IPS DF 6.9 (cell line): ENCODE measurements around the gene CDC14B.
"Not testable (repeated sequence)": the region's sequence is repeated elsewhere in the genome, so short reads cannot be mapped to it uniquely, and the experiment has no call there.

Experiments
- DNase-seq: peaks from one replicate; pipeline ENCODE4 v3.0.0-alpha.2; 2013; ENCODE audit warnings: low read depth, low spot score
- H3K27ac ChIP-seq: one replicate; pipeline ENCODE4 v1.5.1; 2013; ENCODE audit warnings: low read length, control low read depth
- H3K27me3 ChIP-seq: 2 replicates; pipeline ENCODE4 v1.6.1; 2013; ENCODE audit warnings: mild to moderate bottlenecking, low read length; ENCODE audit not compliant: control insufficient read depth, insufficient read depth
- H3K36me3 ChIP-seq: 2 replicates; pipeline ENCODE4 v1.6.1; 2013; ENCODE audit warnings: low read length; ENCODE audit not compliant: control insufficient read depth, insufficient read depth
- H3K4me1 ChIP-seq: 2 replicates; pipeline ENCODE4 v1.6.1; 2013; ENCODE audit warnings: low read length; ENCODE audit not compliant: control insufficient read depth, insufficient read depth
- H3K4me3 ChIP-seq: 2 replicates; pipeline ENCODE4 v1.5.1; 2013; ENCODE audit warnings: mild to moderate bottlenecking, low read length
- H3K9me3 ChIP-seq: 2 replicates; pipeline ENCODE4 v1.6.1; 2013; ENCODE audit warnings: low read length, inconsistent platforms; ENCODE audit not compliant: control insufficient read depth, insufficient read depth
- WGBS: extraction: QIAGEN DNeasy Blood & Tissue Kit; methylation state at CpG from one replicate; pipeline ENCODE4 v1.1.7; 2013; ENCODE audit warnings: mixed read lengths, missing lambda C conversion rate; ENCODE audit not compliant: insufficient read length, insufficient coverage; 5-methylcytosine and 5-hydroxymethylcytosine counted together

CDC14B gene

GRCh38 chr9:96585426-96585825, 34.2 kb downstream of the CDC14B start:
- Histone ChIP-seq H3K36me3 (no peaks in the 10 kb centered on the region), H3K9me3 (no peaks in the 10 kb centered on the region), H3K4me3 (no peak overlapping the region), H3K27ac (no peak overlapping the region), H3K4me1 (no peaks in the 10 kb centered on the region), H3K27me3 (no peaks in the 10 kb centered on the region)
- no peak for DNase-seq

DNA sequence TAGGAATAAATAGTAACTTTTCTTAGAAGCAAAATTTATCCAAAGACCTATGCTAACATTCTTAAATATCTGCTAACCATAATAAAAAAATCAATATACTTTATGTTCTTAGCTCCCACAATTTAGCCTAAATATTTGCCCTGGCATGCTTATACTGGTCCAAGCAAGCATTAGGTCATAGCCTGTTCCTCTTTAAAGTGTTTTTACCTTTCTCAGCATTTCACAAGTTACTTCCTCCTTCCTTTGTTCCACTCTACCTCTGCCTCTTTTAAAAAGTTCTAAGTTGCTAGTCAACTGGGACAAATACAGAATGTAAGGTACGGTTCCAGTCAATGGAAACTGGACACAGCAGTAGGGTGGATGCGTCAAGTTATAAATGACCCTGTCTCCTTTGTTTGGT, 37.4 kb downstream of the CDC14B start:
- WGBS, result no CpG with 5 or more reads among the region's 2 CpGs
- H3K27ac ChIP-seq, H3K36me3 ChIP-seq, H3K4me1 ChIP-seq, H3K4me3 ChIP-seq, DNase-seq, H3K27me3 ChIP-seq, H3K9me3 ChIP-seq: not testable (repeated sequence)

DNA sequence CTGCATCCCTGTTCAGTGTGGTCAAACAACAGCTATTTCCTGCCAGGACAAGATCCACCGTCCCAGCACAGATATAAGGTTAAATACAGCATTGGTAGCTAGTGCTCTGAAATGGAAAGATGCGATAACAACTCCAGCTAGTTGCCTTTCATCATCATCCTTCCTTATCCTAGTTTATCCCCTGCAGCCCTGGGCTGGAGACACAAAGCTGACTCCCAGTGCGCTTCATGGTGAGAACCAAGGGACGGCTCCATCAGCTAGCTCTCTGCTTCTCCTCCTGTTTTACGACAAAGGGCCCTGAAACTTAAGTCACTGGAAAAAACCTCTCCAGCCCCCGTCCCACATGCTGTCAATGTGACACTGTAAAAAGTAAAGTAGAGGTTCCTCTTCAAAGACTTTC, 37.9 kb downstream of the CDC14B start:
- no CpG with 5 or more reads among the region's 6 CpGs for WGBS
- H3K4me3 ChIP-seq, result no peak overlapping the region
- no peak for DNase-seq
- no peaks in the 10 kb centered on the region for H3K9me3 ChIP-seq
- no peak overlapping the region for H3K27ac ChIP-seq
- 0 out of 2 replicates have a peak, but pooled peaks cover 2% of the 10 kb centered on the region for H3K4me1 ChIP-seq
- no peaks in the 10 kb centered on the region for H3K36me3 ChIP-seq
- H3K27me3 ChIP-seq, result no peaks in the 10 kb centered on the region

DNA sequence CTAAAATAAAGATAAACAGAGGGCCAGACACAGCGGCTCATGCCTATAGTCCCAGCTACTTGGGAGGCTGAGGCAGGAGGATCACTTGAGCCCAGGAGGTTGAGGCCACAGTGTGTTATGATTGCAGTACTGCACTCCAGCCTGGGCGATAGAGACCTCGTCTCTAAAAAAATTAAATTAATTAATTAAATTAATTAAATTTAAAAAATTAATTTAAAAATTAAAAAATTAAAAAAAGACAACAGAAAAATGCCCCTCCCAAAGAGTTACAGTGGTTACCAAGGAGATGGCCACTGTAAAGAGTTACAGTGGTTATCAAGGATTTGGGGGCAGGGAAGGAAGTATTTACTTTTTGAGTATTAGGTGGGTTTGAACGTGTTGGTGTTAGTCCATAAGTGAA, 38.3 kb downstream of the CDC14B start:
- no peaks in the 10 kb centered on the region for H3K36me3 ChIP-seq

GRCh38 chr9:96574931-96575351, 44.7 kb downstream of the CDC14B start:
- no peaks in the 10 kb centered on the region for H3K9me3 ChIP-seq
- no peak for DNase-seq
- 0 out of 2 replicates have a peak, but pooled peaks cover 2% of the 10 kb centered on the region for H3K4me1 ChIP-seq
- no peak overlapping the region for H3K27ac ChIP-seq
- WGBS, result no CpG with 5 or more reads among the region's 8 CpGs
- H3K4me3 ChIP-seq, result no peak overlapping the region
- H3K27me3 ChIP-seq, result no peaks in the 10 kb centered on the region
- H3K36me3 ChIP-seq, result no peaks in the 10 kb centered on the region

More for the DNA sequence above, 38.3 kb downstream of the CDC14B start:
- Histone ChIP-seq H3K4me3 (no peak overlapping the region), H3K27me3 (no peaks in the 10 kb centered on the region), H3K27ac (no peak overlapping the region), H3K9me3 (no peaks in the 10 kb centered on the region), H3K4me1 (0 out of 2 replicates have a peak, but pooled peaks cover 2% of the 10 kb centered on the region)
- WGBS, result 100% methylated on average over 1 of the region's 4 CpGs
- no peak for DNase-seq

- DNase-seq, result no peak
- Histone ChIP-seq H3K4me1 (0 out of 2 replicates have a peak, but pooled peaks cover under 1% of the 10 kb centered on the region), H3K4me3 (no peak overlapping the region), H3K36me3 (no peaks in the 10 kb centered on the region), H3K27me3 (no peaks in the 10 kb centered on the region), H3K27ac (no peak overlapping the region), H3K9me3 (no peaks in the 10 kb centered on the region)
- no CpG with 5 or more reads among the region's 4 CpGs for WGBS
Observed at GRCh38 chr9:96574455-96574854, 45.2 kb downstream of the CDC14B start.

DNA sequence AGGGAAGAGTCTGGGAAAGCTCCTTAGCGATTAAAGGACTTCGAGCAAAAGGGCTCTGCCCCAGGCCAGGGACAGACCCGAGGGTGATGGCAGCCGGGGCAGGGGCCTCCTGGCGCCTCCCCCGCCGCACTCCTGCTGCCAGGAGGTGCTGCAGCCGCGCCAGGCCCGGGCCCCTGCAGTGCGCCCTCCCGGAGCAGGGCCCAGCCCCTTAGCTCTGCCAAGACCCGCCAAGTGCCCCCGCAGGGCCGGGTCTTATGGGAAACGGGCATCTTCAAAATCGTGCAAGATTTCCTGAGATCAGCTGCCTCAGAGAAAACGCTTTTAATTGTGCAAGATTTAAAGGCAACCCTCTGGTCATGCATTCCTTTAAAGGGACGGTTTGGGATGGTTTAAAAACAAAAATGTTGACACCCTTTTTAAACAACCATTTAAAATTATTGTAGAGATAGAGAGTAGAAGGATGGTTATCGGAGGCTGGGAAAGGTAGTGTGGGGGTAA, 52.4 kb downstream of the CDC14B start:
- Histone ChIP-seq H3K4me3 (peak overlapping the region; percentile 73; the same call in 1 of the 2 replicates), H3K27me3 (no peaks in the 10 kb centered on the region), H3K4me1 (no peaks in the 10 kb centered on the region), H3K27ac (no peak overlapping the region), H3K36me3 (no peaks in the 10 kb centered on the region), H3K9me3 (no peaks in the 10 kb centered on the region)
- no CpG with 5 or more reads among the region's 20 CpGs for WGBS
- no peak for DNase-seq

GRCh38 chr9:96566498-96567202, 53.0 kb downstream of the CDC14B start:
- Histone ChIP-seq H3K9me3 (no peaks in the 10 kb centered on the region), H3K4me1 (no peaks in the 10 kb centered on the region), H3K27ac (no peak overlapping the region), H3K27me3 (no peaks in the 10 kb centered on the region), H3K36me3 (no peaks in the 10 kb centered on the region), H3K4me3 (peak overlapping the region; percentile 73; the same call in 1 of the 2 replicates)
- DNase-seq, result peak; percentile 37
- WGBS, result no CpG with 5 or more reads among the region's 59 CpGs

DNA sequence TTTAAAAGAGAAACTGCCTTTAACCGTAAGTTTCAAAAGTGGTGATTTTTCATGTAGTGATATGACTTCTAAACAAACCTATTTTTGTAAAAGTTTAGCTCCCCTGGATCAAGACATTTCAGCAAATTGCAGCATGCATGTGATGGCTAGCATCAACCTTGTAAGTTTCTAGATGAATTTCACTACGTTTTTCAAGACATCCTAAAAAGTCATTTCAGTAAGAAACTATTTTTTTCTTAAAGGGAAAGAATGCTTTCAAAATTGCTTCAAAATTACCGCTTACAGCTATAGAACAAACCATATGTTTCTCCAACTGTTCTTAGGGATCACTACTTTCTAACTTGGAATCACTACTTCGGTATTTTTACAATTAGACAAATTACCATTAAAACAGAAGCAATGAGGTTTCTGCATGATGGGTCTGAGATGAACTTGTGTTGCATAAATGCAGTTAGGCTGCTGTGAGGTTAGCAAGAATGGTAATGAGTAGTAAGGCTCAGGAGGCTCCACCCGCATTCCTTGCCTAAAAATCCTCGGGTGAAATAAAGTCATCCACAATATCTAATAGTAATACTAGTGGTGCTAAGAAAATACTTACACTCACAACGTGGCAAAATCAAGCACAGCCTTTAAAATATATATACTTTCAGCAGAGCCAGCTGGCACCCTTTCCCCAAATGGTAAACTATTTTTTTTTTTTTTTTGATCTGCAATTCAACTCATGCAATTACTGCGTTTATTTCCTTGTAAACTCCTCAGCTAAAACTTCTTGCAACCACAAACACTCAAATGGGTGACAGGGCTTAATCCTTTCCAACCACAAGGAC, 53.8 kb downstream of the CDC14B start:
- H3K27ac ChIP-seq, result no peak overlapping the region
- no peaks in the 10 kb centered on the region for H3K36me3 ChIP-seq
- DNase-seq, result no peak
- no peaks in the 10 kb centered on the region for H3K27me3 ChIP-seq
- WGBS, result no CpG with 5 or more reads among the region's 8 CpGs
- H3K9me3 ChIP-seq, result no peaks in the 10 kb centered on the region
- H3K4me3 ChIP-seq, result peak overlapping the region; percentile 73; the same call in 1 of the 2 replicates
- no peaks in the 10 kb centered on the region for H3K4me1 ChIP-seq

DNA sequence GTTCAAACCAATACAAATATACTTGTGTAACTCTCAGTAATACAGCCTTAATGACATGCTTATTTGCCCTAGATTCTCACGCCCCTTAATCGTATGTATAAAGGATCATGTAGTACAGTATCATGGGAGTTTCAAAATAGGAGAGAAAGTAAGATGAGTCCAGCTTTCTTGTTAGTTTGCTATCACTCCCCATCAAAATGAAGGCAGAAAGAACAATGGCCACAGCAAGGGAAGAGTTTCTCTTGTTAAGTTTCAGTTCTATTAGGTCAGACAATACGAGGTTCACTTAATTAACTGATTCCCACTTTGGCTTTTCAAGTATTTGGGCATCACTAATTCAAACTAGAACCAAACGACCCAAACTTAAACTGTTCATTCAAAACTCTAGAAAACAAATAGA, 55.4 kb downstream of the CDC14B start:
- Histone ChIP-seq H3K4me1 (no peaks in the 10 kb centered on the region), H3K27ac (no peak overlapping the region), H3K4me3 (no peak overlapping the region), H3K36me3 (no peaks in the 10 kb centered on the region), H3K27me3 (no peaks in the 10 kb centered on the region), H3K9me3 (no peaks in the 10 kb centered on the region)
- no CpG with 5 or more reads among the region's 4 CpGs for WGBS
- no peak for DNase-seq
